Heart right ventricle (tissue), 16 donors: Measurements from ENCODE around the gene CNKSR1. TPM values are rescaled to one million over a fixed set of nuclear protein-coding genes. Genes with fewer than 3 reads are reported as not detected.

Source experiments
- ATAC-seq, 8 donors: fragments of 200-7000 bp; cut with Tn5 transposase; one replicate each; pipeline ENCODE4 v1.9.1; 2020; ENCODE audit warnings: mild to moderate bottlenecking in 8 of 8, moderate library complexity in 8 of 8, moderate number of reproducible peaks in 1 of 8
- DNase-seq, 2 donors: peaks; one replicate each; pipeline ENCODE4 v3.0.0-alpha.2; 2020
- H3K27ac ChIP-seq, 10 donors: fragments of 200-600 bp; sonication (generic) in 2 of 10; one replicate each; pipeline versions ENCODE4 v1.5.0 to v1.8.0; 2020 to 2022; ENCODE audit warnings: mild to moderate bottlenecking in 3 of 10
- H3K27me3 ChIP-seq, 7 donors: fragments of 200-600 bp; one replicate each; pipeline ENCODE4 v1.8.0; 2021 to 2022; ENCODE audit warnings: mild to moderate bottlenecking in 2 of 7
- H3K36me3 ChIP-seq, 9 donors: fragments of 200-600 bp; sonication (generic) in 1 of 9; one replicate each; pipeline versions ENCODE4 v1.5.0 to v1.8.0; 2020 to 2022; ENCODE audit warnings: mild to moderate bottlenecking in 2 of 9
- H3K4me1 ChIP-seq, 9 donors: fragments of 200-600 bp; sonication (generic) in 1 of 9; one replicate each; pipeline versions ENCODE4 v1.5.0 to v1.8.0; 2020 to 2022; ENCODE audit warnings: mild to moderate bottlenecking in 4 of 9
- H3K4me3 ChIP-seq, 10 donors: fragments of 200-600 bp; sonication (generic) in 2 of 10; one replicate each; pipeline versions ENCODE4 v1.5.0 to v1.8.0; 2020 to 2022; ENCODE audit warnings: mild to moderate bottlenecking in 7 of 10, moderate library complexity in 2 of 10
- H3K9me3 ChIP-seq, 11 donors: fragments of 200-600 bp in 10 of 11; sonication (generic) in 2 of 11; one replicate each; pipeline versions ENCODE4 v1.5.0 to v1.8.0; 2013 to 2022; ENCODE audit warnings: mild to moderate bottlenecking in 2 of 11, control low read depth in 1 of 11, moderate library complexity in 1 of 11
- WGBS, 2 donors: extraction: QIAGEN DNeasy Blood & Tissue Kit; methylation state at CpG; one replicate each; pipeline ENCODE4 v1.1.7; 2013; ENCODE audit warnings: inconsistent platforms in 1 of 2; 5-methylcytosine and 5-hydroxymethylcytosine counted together
- intact Hi-C, 10 donors: fragments of 100-400 bp; cut with DNase I; formaldehyde crosslinking; loops; one replicate each; pipeline versions ENCODE4 v1.11.1 to v1.14.2; 2022
- polyA plus RNA-seq, 2 donors: library from polyadenylated mRNA; stranded (reverse); fragments of 200-250 nt; gene quantifications; one replicate each; pipeline ENCODE4 v1.2.3, GENCODE V29; 2013
- total RNA-seq, 10 donors: library from RNA; stranded (reverse); fragmentation: NEBNext Ultra II Directional in 3 of 10; extraction: Animal tissue kit (Norgen Biotek cat#: 25700) in 3 of 10; gene quantifications; one replicate each; pipeline versions ENCODE4 v1.2.1 to v1.2.4, GENCODE V29; 2021 to 2023
- TF ChIP-seq, protein P1 (sequence below), 9 donors: fragments of 200-600 bp; sonication (generic) in 2 of 9; IDR thresholded peaks; one replicate each; pipeline versions ENCODE4 v1.5.0 to v1.8.0; 2021 to 2022; ENCODE audit warnings: antibody characterized with exemption in 9 of 9, mild to moderate bottlenecking in 5 of 9, moderate library complexity in 1 of 9
- donor health status: Arrhythmogenic right ventricular cardiomyopathy.
- donor health status: ischemic (EF 13 %, LVEDD 7.1; RV severe dilation, severe dysfunction).
- donor health status: healthy with polysubstance abuse.
- donor health status: DM: no; HTN: yes; CAD: no.
- donor health status: DM: no; HTN: no; CAD: no.
- donor health status: ischemic (EF 25% LVEDD 6.9; RV normal size, moderate dysfunction).
- donor health status: ischemic (EF 25% LVEDD 5.7; RV mildly dilated, moderate dysfunction).
- donor health status: healthy.
- donor health status: DM: yes; HTN: yes; CAD: no.
- donor health status: Ischemic cardiomyopathy.
- donor health status: ischemic (EF 35%, LVEDD 5.7; RV mildly dilated, moderate dysfunction).
- donor health status: nonischemic (EF 11% LVEDD 7.7; RV severe dilation, severe dysfunction).
- donor health status: DM: yes; HTN: yes; CAD: no.
- donor health status: PGD.
- donor health status: ischemic (EF 29% LVEDD 5.4; RV normal size, mild dysfunction).
- donor health status: nonischemic (EF 23%, LVEDD 6.1; RV moderate dilation, normal function).

CNKSR1 gene
- total and polyA plus RNA-seq, 12 donors, result 0.84 to 6.3 (median 2.1) TPM

DNA sequence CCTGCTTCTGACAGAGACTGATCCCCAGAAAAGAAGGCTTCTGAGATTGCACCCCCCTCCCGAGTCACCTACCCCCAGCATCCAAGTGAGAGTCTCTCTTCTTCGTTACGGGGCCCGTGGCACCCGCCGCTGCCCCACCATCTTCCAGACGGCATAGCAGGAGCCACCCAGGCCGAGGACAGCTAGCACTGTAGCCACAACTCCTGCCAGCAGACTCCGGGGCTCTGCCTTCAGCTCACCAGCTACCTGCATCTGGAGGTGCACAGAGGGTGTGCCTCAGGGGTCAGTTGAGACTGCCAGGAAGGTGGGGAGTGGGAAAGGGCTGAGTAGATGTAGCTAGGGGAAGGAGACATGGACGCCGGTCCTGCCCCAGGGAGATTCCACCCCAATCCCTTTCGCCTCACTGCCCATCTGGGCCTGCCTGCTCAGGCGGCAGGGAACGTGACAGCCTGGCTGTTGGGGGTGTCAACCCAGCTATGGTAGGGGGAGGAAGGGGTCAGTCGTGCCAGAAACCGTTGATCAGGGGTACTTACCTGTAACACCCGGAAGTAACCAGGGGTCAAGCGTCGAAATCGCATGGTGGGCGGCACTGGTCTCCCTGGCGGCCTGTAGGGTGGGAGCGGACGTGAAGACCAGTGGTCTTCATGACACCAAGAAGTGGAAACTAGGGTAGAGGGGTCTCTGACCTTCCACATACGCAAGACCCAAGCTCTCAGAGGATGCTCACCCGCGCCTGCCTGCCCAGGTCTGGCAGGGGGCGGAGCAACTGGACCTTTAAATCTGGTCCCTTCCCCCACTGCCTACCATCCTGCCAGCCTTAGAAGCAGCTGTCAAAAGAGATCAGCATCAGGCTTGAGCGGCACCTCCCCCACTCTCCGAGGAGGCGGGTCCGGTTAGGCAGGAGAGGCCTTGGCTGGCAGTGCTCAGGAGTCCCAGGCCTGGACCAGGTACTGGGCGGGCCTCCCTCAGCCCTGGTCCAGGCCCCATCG lies 5.9 kb upstream of the CNKSR1 start, which contains the start of gene ZNF593OS:
Gene ZNF593OS (minus strand): TSS at position 749 of the 989 bp plus-strand sequence. CDS start 171 bp downstream, at position 578.
- H3K27me3 ChIP-seq, result no peaks in the 10 kb centered on the region
- H3K4me3 ChIP-seq, result peak within 1 kb of the TSS in 7 of 10 donors; percentile 63 to 93 (median 86)
- DNase-seq (no peak), ATAC-seq (no peak)
- intact Hi-C loops, result loop anchor here in 4 of 10 donors (5.0 to 10.0 kb wide), 5 partner anchors 53 to 153 kb away; partner anchors contain the start of genes CD52 (in 1 of the 4) and CEP85 (in 1 of the 4)
- 92 to 93% methylated on average over 34 of the region's 34 CpGs for WGBS, 2 donors
- H3K36me3 ChIP-seq, result peaks cover 0 to 8% (median 0%) of the 10 kb centered on the region in 9 donors
- H3K27ac ChIP-seq, result no peak within 1 kb of the TSS
- H3K4me1 ChIP-seq, result peaks cover 5 to 30% (median 16%) of the 10 kb centered on the region in 9 donors
- TF ChIP-seq, protein P1, sequence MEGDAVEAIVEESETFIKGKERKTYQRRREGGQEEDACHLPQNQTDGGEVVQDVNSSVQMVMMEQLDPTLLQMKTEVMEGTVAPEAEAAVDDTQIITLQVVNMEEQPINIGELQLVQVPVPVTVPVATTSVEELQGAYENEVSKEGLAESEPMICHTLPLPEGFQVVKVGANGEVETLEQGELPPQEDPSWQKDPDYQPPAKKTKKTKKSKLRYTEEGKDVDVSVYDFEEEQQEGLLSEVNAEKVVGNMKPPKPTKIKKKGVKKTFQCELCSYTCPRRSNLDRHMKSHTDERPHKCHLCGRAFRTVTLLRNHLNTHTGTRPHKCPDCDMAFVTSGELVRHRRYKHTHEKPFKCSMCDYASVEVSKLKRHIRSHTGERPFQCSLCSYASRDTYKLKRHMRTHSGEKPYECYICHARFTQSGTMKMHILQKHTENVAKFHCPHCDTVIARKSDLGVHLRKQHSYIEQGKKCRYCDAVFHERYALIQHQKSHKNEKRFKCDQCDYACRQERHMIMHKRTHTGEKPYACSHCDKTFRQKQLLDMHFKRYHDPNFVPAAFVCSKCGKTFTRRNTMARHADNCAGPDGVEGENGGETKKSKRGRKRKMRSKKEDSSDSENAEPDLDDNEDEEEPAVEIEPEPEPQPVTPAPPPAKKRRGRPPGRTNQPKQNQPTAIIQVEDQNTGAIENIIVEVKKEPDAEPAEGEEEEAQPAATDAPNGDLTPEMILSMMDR (IDR thresholded peaks at IDR 0.05), result no peak
- H3K9me3 ChIP-seq, result no peaks in the 10 kb centered on the region

DNA sequence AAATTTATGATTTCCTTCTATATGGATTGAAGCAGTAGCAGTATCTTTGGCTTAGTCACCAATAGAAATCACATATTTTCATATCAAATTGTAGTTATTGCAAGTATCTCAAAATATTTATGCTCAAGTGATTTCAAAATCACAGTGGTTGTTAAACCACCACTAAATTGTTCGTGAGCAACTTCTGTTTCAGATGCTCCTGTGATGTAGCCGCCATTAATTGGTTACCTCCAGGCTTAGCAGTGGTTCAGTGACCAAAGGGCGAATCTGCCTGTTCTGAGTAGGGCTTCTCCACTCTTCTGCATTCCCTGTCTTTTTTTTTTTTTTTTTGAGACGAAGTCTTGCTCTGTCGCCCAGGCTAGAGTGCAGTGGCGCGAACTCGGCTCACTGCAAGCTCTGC lies 1.9 kb upstream of the CNKSR1 start:
- 90% methylated on average over 8 of the region's 8 CpGs for WGBS, 2 donors
- H3K4me1 ChIP-seq, result peaks cover 4 to 18% (median 10%) of the 10 kb centered on the region in 9 donors

DNA sequence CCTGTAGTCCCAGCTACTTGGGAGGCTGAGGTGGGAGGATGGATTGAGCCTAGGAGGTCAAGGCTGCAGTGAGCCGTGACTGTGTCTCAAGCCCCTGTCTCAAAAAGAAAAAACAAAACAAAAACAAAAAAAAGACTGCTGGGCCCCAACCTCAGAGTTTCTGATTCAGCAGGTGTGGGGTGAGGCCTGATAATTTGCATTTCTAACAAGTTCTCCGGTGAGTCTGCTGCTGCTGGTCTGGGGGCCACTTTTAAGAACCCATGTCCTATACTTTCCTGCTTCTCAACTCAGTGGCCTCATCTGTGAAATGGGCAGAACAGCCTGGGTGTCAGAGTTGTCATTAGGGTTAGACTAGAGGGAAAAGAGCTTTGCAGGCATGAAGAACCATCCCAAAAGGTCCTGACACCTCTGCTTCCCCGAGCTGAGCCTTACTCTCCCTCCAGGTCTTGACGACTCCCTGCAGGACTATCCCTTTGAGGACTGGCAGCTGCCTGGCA lies 2.8 kb downstream of the CNKSR1 start:
- TF ChIP-seq, protein P1 (IDR thresholded peaks at IDR 0.05), result no peak
- 80 to 84% methylated on average over 4 of the region's 4 CpGs for WGBS, 2 donors
- DNase-seq (no peak), ATAC-seq (no peak)
- no peak overlapping the region for H3K4me3 ChIP-seq
- no peaks in the 10 kb centered on the region for H3K27me3 ChIP-seq
- no peak overlapping the region for H3K27ac ChIP-seq
- H3K9me3 ChIP-seq, result no peaks in the 10 kb centered on the region
- intact Hi-C loops, result loop anchor here in 1 of 10 donors (10.0 kb wide), 1 partner anchor 145 kb away; no protein-coding TSS in a partner anchor
- peaks cover 0 to 8% (median 0%) of the 10 kb centered on the region in 9 donors for H3K4me1 ChIP-seq
- H3K36me3 ChIP-seq, result no peaks in the 10 kb centered on the region

More for the DNA sequence above, 1.9 kb upstream of the CNKSR1 start:
- Histone ChIP-seq H3K36me3 (peaks cover 0 to 8% (median 0%) of the 10 kb centered on the region in 9 donors), H3K27me3 (no peaks in the 10 kb centered on the region), H3K9me3 (no peaks in the 10 kb centered on the region), H3K27ac (no peak overlapping the region), H3K4me3 (no peak overlapping the region)
- DNase-seq (no peak), ATAC-seq (no peak)
- intact Hi-C loops, result loop anchor here in 3 of 10 donors (10.0 kb wide), 4 partner anchors 49 to 149 kb away; partner anchors contain the start of genes CD52 (in 1 of the 3) and CEP85 (in 1 of the 3)
- TF ChIP-seq, protein P1 (IDR thresholded peaks at IDR 0.05), result no peak
